ENCODE measurements around the gene METTL5.

DNA sequence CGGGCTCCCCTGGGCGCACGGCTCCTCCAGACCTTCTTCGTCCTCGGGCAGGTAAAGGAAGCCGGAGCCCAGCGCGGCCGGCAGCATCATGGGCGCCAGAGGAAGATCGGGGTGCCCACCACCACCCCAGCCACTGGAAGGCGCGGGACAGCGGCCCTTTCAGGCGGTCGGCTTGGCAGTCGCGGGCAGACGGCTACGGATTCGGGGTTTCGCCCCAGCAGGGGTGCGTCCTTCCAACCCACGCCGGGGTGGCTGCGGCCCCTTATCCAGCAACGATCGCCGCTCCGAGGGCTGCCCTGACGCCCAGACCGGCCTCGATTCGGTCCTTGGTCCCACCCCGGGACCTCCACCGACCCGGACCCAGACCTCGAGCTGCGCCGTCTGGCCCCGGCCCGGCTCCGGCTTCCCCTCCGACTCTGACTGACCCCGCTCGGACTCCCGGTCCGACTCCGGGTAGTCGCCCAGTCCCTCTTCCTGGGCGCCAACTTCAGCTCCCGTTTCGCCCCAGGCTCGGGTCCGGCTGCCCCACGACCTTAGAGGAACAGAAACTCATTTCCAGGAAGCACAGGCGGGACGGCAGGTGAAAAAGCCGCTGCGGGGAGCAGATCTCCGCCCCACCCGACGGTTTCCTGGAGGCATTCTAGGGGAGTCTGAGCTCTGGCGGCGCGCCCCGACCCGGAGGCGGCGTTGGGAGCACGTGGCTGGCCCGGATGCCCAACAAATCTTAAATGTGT, 56.3 kb downstream of the METTL5 start:
- no peak for TF ChIP-seq POLR2AphosphoS5 (IDR thresholded peaks at IDR 0.05; ENCODE audit: low read depth, low read length)
- no peak for TF ChIP-seq POLR2A (IDR thresholded peaks at IDR 0.05; ENCODE audit: low read depth, low read length)
- peak; percentile 46 for TF ChIP-seq SPI1 (IDR thresholded peaks at IDR 0.05; ENCODE audit: low read depth, low read length)
- TF ChIP-seq POU2F2 (IDR thresholded peaks at IDR 0.05; ENCODE audit: low read depth, low read length): no peak
